Measurements from ENCODE around the gene OR51A4. TPM values are rescaled to one million over a fixed set of nuclear protein-coding genes. Genes with fewer than 3 reads are reported as not detected.

OR51A4 gene
- total RNA-seq, 1 donor from 2014 or later, result not detected

Other genes with a start within 250 kb of the OR51A4 start
- gene OR51E2, start 249.8 kb downstream of the OR51A4 start, total RNA-seq, result not detected
- not detected for gene MMP26, start 242.8 kb downstream of the OR51A4 start, total RNA-seq
- not detected for gene OR51F1, start 177.7 kb downstream of the OR51A4 start, total RNA-seq
- not detected for gene OR52R1, start 143.2 kb downstream of the OR51A4 start, total RNA-seq
- not detected for gene OR51F2, start 126.3 kb downstream of the OR51A4 start, total RNA-seq
- not detected for gene OR51S1, start 98.4 kb downstream of the OR51A4 start, total RNA-seq
- gene OR51T1, start 65.7 kb downstream of the OR51A4 start, total RNA-seq, result not detected
- gene OR51A7, start 43.8 kb downstream of the OR51A4 start, total RNA-seq, result not detected
- gene OR51G2, start 28.3 kb downstream of the OR51A4 start, total RNA-seq, result not detected
- gene OR51G1, start 23.3 kb downstream of the OR51A4 start, total RNA-seq, result not detected
- not detected for gene OR51A2, start 8.1 kb upstream of the OR51A4 start, total RNA-seq
- gene OR51L1, start 47.2 kb upstream of the OR51A4 start, total RNA-seq, result not detected
- gene OR52J3, start 98.9 kb upstream of the OR51A4 start, total RNA-seq, result not detected
- gene OR52E2, start 112.0 kb upstream of the OR51A4 start, total RNA-seq, result not detected
- gene OR52E1, start 122.0 kb upstream of the OR51A4 start, total RNA-seq, result not detected
- gene OR52A5, start 190.8 kb upstream of the OR51A4 start, total RNA-seq, result not detected
- gene OR52A1, start 207.2 kb upstream of the OR51A4 start, total RNA-seq, result not detected